SK-N-SH (cell line): ENCODE data around the gene PIEZO2. TPM values are rescaled to one million over a fixed set of nuclear protein-coding genes. Genes with fewer than 3 reads are reported as not detected.

Experiments
- CTCF ChIA-PET: fragments of 300-600, 350-600 bp; formaldehyde crosslinking; extraction: SDS; loops from one replicate; lab custom pipeline; 2021; lab: Yijun Ruan, JAX
- POLR2A ChIA-PET: fragments of 350-600 bp; sonication (Branson Sonifier 250); formaldehyde crosslinking; extraction: SDS; loops from one replicate; lab custom pipeline; 2020; ENCODE audit warnings: antibody characterized with exemption, inconsistent platforms; lab: Yijun Ruan, JAX
- DNase-seq: peaks from one replicate; pipeline ENCODE4 v3.0.0; 2012
- H2AFZ ChIP-seq: fragments of 200-600 bp; sonication (generic); 2 replicates; pipeline ENCODE4 v1.8.1; 2016; ENCODE audit warnings: antibody characterized with exemption, mild to moderate bottlenecking, low read depth
- H3F3A ChIP-seq: fragments of 200-600 bp; sonication (generic); replicated peaks from 2 replicates; pipeline ENCODE3; 2016; ENCODE audit warnings: antibody characterized with exemption, mild to moderate bottlenecking; ENCODE audit not compliant: insufficient read depth
- H3K27ac ChIP-seq, 2 experiments: fragments of 200-500 bp in 1 of 2; fragments of 200-600 bp in 1 of 2; sonication (Bioruptor generic) in 1 of 2; sonication (generic), shearing (Covaris generic) in 1 of 2; 2 replicates each; pipeline versions ENCODE4 v1.5.1 to v1.6.1; 2014 to 2016; ENCODE audit warnings: low read depth in 2 of 2, inconsistent platforms in 1 of 2, low read length in 1 of 2, mild to moderate bottlenecking in 1 of 2, mixed read lengths in 1 of 2
- H3K27me3 ChIP-seq: fragments of 200-600 bp; sonication (generic), shearing (Covaris generic); 2 replicates; pipeline ENCODE4 v1.6.1; 2016; ENCODE audit warnings: mixed run types; ENCODE audit not compliant: insufficient read depth
- H3K36me3 ChIP-seq, 2 experiments: fragments of 200-500 bp in 1 of 2; fragments of 200-600 bp in 1 of 2; sonication (Bioruptor generic) in 1 of 2; sonication (generic) in 1 of 2; replicated peaks in 1 of 2; 2 replicates each; pipeline versions ENCODE3 to v1.5.1; 2014 to 2016; ENCODE audit warnings: low read length in 1 of 2, mild to moderate bottlenecking in 1 of 2; ENCODE audit not compliant: insufficient read depth in 2 of 2, control insufficient read depth in 1 of 2
- H3K4me1 ChIP-seq, 2 experiments: fragments of 200-500 bp in 1 of 2; fragments of 200-600 bp in 1 of 2; sonication (Bioruptor generic) in 1 of 2; sonication (generic), shearing (Covaris generic) in 1 of 2; 2 replicates each; pipeline versions ENCODE4 v1.5.1 to v1.6.1; 2014 to 2016; ENCODE audit warnings: low read depth in 1 of 2, low read length in 1 of 2, mixed run types in 1 of 2; ENCODE audit not compliant: insufficient read depth in 2 of 2, control insufficient read depth in 1 of 2
- H3K4me2 ChIP-seq: fragments of 200-600 bp; sonication (generic), shearing (Covaris generic); 2 replicates; pipeline ENCODE4 v1.6.1; 2017; ENCODE audit warnings: mixed run types
- H3K4me3 ChIP-seq, 2 experiments: fragments of 200-500 bp in 1 of 2; fragments of 200-600 bp in 1 of 2; sonication (Bioruptor generic) in 1 of 2; sonication (generic), shearing (Covaris generic) in 1 of 2; 2 replicates each; pipeline versions ENCODE4 v1.5.1 to v1.8.1; 2014 to 2016; ENCODE audit warnings: low read depth in 2 of 2, inconsistent platforms in 1 of 2, low read length in 1 of 2, mild to moderate bottlenecking in 1 of 2, mixed read lengths in 1 of 2, moderate library complexity in 1 of 2
- H3K79me2 ChIP-seq: fragments of 200-600 bp; sonication (generic); 2 replicates; pipeline ENCODE4 v1.8.1; 2017; ENCODE audit warnings: mild to moderate bottlenecking; ENCODE audit not compliant: insufficient read depth
- H3K9ac ChIP-seq: fragments of 200-600 bp; sonication (generic); 2 replicates; pipeline ENCODE4 v1.6.1; 2017; ENCODE audit warnings: mixed run types
- H3K9me2 ChIP-seq: fragments of 200-600 bp; sonication (generic); 2 replicates; pipeline ENCODE4 v1.6.1; 2017; ENCODE audit warnings: mixed run types
- H3K9me3 ChIP-seq: fragments of 200-600 bp; sonication (generic); 2 replicates; pipeline ENCODE4 v1.6.1; 2017; ENCODE audit warnings: mixed run types, mild to moderate bottlenecking, moderate library complexity
- H4K20me1 ChIP-seq: fragments of 200-600 bp; sonication (generic); 2 replicates; pipeline ENCODE4 v1.6.1; 2017; ENCODE audit warnings: mild to moderate bottlenecking, mixed run types; ENCODE audit not compliant: insufficient read depth
- CHD2 ChIP-seq: fragments of 150-350 bp; IDR thresholded peaks from 2 replicates; pipeline ENCODE4 v1.6.1; 2018; ENCODE audit warnings: low read length; ENCODE audit not compliant: partially characterized antibody
- ELF1 ChIP-seq: IDR thresholded peaks from 2 replicates; pipeline ENCODE4 v1.4.0; 2012
- FOXM1 ChIP-seq: IDR thresholded peaks from 2 replicates; pipeline ENCODE4 v1.4.0; 2012; ENCODE audit warnings: low read depth, mild to moderate bottlenecking
- GABPA ChIP-seq: IDR thresholded peaks from 2 replicates; pipeline ENCODE4 v1.4.0; 2012; ENCODE audit warnings: low read depth, mild to moderate bottlenecking
- JUND ChIP-seq: IDR thresholded peaks from 2 replicates; pipeline ENCODE4 v1.4.0; 2012
- NFIC ChIP-seq: IDR thresholded peaks from 2 replicates; pipeline ENCODE4 v1.4.0; 2012; ENCODE audit warnings: borderline replicate concordance
- NRF1 ChIP-seq: IDR thresholded peaks from 2 replicates; pipeline ENCODE4 v1.6.1; 2012; ENCODE audit warnings: low read depth, mild to moderate bottlenecking, low read length
- POLR2AphosphoS5 ChIP-seq: IDR thresholded peaks from 2 replicates; pipeline ENCODE4 v1.6.1; 2012; ENCODE audit warnings: low read depth, low read length
- RAD21 ChIP-seq: IDR thresholded peaks from 2 replicates; pipeline ENCODE4 v1.6.1; 2012; ENCODE audit warnings: mild to moderate bottlenecking, low read length
- RFX5 ChIP-seq: IDR thresholded peaks from 2 replicates; pipeline ENCODE4 v1.6.1; 2012; ENCODE audit warnings: mild to moderate bottlenecking, improper control_type of control experiment, low read length
- RXRA ChIP-seq: IDR thresholded peaks from 2 replicates; pipeline ENCODE4 v1.4.0; 2012; ENCODE audit warnings: low read depth, mild to moderate bottlenecking, borderline replicate concordance
- SMC3 ChIP-seq: IDR thresholded peaks from 2 replicates; pipeline ENCODE4 v1.6.1; 2012; ENCODE audit warnings: low read depth, low read length, improper control_type of control experiment
- WGBS: methylation state at CpG from one replicate; pipeline ENCODE4 v1.1.6; 2017; ENCODE audit warnings: low lambda C conversion rate; 5-methylcytosine and 5-hydroxymethylcytosine counted together
- polyA plus RNA-seq, 3 experiments: library from polyadenylated mRNA; depleted of rRNA; stranded (reverse); fragments of >200 nt; gene quantifications; 2 replicates each; pipeline ENCODE4 v1.2.3, GENCODE V29; 2012
- TF ChIP-seq, protein P1 (sequence below): fragments of 150-350 bp; IDR thresholded peaks from 2 replicates; pipeline ENCODE4 v1.6.1; 2016; ENCODE audit warnings: mild to moderate bottlenecking, low read depth, low read length
- TF ChIP-seq, protein P2 (sequence below): fragments of 200-600 bp; sonication (generic); IDR thresholded peaks from 2 replicates; pipeline ENCODE4 v1.6.1; 2017; ENCODE audit warnings: antibody characterized with exemption, mild to moderate bottlenecking, moderate library complexity
- TF ChIP-seq, protein P3 (sequence below): IDR thresholded peaks from 2 replicates; pipeline ENCODE4 v1.4.0; 2012; ENCODE audit warnings: low read depth, borderline replicate concordance
- TF ChIP-seq, protein P4 (sequence below): IDR thresholded peaks from 2 replicates; pipeline ENCODE4 v1.4.0; 2012; ENCODE audit warnings: low read depth, borderline replicate concordance
- TF ChIP-seq, protein P5 (sequence below): IDR thresholded peaks from 2 replicates; pipeline ENCODE4; 2012

Gene PIEZO2
- polyA plus RNA-seq, 1 of the 3 experiments (the other 2 are of a cell fraction), result not detected

DNA sequence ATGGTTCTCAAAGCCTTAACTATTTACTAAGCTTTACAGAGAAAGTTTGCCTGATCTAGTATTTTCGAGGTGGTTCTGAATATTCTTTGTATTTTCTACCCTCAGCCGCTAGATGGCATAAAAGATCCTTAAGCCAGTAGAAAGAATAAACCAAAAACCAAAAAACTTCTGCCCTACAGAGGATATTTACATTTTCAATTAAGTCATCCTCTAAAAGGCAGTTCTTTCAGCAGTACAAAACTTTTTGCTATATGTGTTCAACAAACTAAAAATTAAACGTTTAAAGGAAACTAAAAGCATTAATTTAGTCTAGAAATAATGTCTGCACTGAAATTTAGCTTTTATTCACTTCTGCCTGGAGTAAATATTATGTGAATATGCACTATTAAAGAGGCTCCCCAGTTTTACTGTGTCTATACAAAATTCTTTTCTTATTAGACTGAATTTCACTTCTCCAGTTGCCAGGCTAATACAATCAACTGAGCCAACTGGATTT lies 297.5 kb downstream of the PIEZO2 start:
- H3K4me1 ChIP-seq, result no peaks in the 10 kb centered on the region
- no peaks in the 10 kb centered on the region for H3K9me2 ChIP-seq
- no peaks in the 10 kb centered on the region for H4K20me1 ChIP-seq
- no peaks in the 10 kb centered on the region for H3K36me3 ChIP-seq
- peak overlapping the region in 1 of 2 experiments; percentile 10; a peak in 1 of 4 replicates for H3K4me3 ChIP-seq
- H3K27me3 ChIP-seq, result peaks cover 24% of the 10 kb centered on the region
- H3K9me3 ChIP-seq, result no peaks in the 10 kb centered on the region
- TF ChIP-seq SMC3, result peak; percentile 61
- TF ChIP-seq, protein P1, sequence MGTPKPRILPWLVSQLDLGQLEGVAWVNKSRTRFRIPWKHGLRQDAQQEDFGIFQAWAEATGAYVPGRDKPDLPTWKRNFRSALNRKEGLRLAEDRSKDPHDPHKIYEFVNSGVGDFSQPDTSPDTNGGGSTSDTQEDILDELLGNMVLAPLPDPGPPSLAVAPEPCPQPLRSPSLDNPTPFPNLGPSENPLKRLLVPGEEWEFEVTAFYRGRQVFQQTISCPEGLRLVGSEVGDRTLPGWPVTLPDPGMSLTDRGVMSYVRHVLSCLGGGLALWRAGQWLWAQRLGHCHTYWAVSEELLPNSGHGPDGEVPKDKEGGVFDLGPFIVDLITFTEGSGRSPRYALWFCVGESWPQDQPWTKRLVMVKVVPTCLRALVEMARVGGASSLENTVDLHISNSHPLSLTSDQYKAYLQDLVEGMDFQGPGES, result no peak
- TF ChIP-seq NFIC, result no peak
- TF ChIP-seq RAD21, result peak; percentile 81
- TF ChIP-seq, protein P2, sequence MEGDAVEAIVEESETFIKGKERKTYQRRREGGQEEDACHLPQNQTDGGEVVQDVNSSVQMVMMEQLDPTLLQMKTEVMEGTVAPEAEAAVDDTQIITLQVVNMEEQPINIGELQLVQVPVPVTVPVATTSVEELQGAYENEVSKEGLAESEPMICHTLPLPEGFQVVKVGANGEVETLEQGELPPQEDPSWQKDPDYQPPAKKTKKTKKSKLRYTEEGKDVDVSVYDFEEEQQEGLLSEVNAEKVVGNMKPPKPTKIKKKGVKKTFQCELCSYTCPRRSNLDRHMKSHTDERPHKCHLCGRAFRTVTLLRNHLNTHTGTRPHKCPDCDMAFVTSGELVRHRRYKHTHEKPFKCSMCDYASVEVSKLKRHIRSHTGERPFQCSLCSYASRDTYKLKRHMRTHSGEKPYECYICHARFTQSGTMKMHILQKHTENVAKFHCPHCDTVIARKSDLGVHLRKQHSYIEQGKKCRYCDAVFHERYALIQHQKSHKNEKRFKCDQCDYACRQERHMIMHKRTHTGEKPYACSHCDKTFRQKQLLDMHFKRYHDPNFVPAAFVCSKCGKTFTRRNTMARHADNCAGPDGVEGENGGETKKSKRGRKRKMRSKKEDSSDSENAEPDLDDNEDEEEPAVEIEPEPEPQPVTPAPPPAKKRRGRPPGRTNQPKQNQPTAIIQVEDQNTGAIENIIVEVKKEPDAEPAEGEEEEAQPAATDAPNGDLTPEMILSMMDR, result peak; percentile 87
- ChIA-PET POLR2A (no interaction called here), CTCF (interaction anchor here (0.7 to 2.8 kb wide), 23 partner anchors 8 to 718 kb away, joined by 3 to 19 read pairs (median 4); no protein-coding TSS in a partner anchor)
- no peaks in the 10 kb centered on the region for H3K79me2 ChIP-seq
- peak; percentile 29 for DNase-seq
- H2AFZ ChIP-seq, result no peak overlapping the region
- H3K27ac ChIP-seq, result no peak overlapping the region
- no peak overlapping the region for H3K9ac ChIP-seq
- WGBS, result 1% methylated on average over 3 of the region's 3 CpGs
- H3K4me2 ChIP-seq, result no peak overlapping the region
- H3F3A ChIP-seq, result no peaks in the 10 kb centered on the region

DNA sequence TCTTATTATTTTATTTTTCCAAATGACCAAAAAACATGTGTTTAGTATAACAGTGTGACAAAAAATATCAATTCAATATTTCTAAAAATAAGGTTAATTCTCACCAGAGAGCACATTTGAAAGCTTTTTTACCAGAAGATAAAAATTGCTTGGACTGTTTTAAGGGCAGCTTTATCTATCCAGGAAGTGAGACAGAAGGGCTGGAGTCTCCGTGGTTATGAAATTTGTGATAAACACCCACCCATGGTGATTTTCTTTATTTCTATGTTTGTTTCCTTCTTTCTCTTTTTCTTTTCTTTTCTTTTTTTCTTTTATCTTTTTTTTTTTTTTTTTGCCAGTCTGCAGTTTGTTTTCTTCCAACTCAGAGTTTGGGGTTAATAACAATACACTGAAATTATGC lies 298.5 kb downstream of the PIEZO2 start:
- ChIA-PET CTCF (interaction anchor here (0.7 to 2.8 kb wide), 16 partner anchors 11 to 703 kb away, joined by 3 to 19 read pairs (median 4); no protein-coding TSS in a partner anchor), POLR2A (no interaction called here)
- Histone ChIP-seq H3K9me2 (no peaks in the 10 kb centered on the region), H3K9ac (no peak overlapping the region), H3K9me3 (no peaks in the 10 kb centered on the region), H3K4me3 (no peak overlapping the region), H4K20me1 (no peaks in the 10 kb centered on the region), H3K27ac (no peak overlapping the region), H3K79me2 (no peaks in the 10 kb centered on the region), H3K36me3 (no peaks in the 10 kb centered on the region), H3F3A (no peaks in the 10 kb centered on the region), H3K4me2 (no peak overlapping the region), H2AFZ (no peak overlapping the region), H3K27me3 (peaks cover 22% of the 10 kb centered on the region), H3K4me1 (no peaks in the 10 kb centered on the region)
- no peak for DNase-seq
- TF ChIP-seq RXRA (no peak), RFX5 (no peak), RAD21 (no peak), GABPA (no peak), FOXM1 (no peak), POLR2AphosphoS5 (no peak), ELF1 (no peak), CHD2 (no peak), NRF1 (no peak), JUND (no peak), SMC3 (no peak)
- TF ChIP-seq, protein P2, result no peak
- TF ChIP-seq, protein P3, sequence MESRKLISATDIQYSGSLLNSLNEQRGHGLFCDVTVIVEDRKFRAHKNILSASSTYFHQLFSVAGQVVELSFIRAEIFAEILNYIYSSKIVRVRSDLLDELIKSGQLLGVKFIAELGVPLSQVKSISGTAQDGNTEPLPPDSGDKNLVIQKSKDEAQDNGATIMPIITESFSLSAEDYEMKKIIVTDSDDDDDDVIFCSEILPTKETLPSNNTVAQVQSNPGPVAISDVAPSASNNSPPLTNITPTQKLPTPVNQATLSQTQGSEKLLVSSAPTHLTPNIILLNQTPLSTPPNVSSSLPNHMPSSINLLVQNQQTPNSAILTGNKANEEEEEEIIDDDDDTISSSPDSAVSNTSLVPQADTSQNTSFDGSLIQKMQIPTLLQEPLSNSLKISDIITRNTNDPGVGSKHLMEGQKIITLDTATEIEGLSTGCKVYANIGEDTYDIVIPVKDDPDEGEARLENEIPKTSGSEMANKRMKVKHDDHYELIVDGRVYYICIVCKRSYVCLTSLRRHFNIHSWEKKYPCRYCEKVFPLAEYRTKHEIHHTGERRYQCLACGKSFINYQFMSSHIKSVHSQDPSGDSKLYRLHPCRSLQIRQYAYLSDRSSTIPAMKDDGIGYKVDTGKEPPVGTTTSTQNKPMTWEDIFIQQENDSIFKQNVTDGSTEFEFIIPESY, result no peak
- TF ChIP-seq, protein P4, sequence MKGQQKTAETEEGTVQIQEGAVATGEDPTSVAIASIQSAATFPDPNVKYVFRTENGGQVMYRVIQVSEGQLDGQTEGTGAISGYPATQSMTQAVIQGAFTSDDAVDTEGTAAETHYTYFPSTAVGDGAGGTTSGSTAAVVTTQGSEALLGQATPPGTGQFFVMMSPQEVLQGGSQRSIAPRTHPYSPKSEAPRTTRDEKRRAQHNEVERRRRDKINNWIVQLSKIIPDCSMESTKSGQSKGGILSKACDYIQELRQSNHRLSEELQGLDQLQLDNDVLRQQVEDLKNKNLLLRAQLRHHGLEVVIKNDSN, result no peak
- TF ChIP-seq, protein P5, sequence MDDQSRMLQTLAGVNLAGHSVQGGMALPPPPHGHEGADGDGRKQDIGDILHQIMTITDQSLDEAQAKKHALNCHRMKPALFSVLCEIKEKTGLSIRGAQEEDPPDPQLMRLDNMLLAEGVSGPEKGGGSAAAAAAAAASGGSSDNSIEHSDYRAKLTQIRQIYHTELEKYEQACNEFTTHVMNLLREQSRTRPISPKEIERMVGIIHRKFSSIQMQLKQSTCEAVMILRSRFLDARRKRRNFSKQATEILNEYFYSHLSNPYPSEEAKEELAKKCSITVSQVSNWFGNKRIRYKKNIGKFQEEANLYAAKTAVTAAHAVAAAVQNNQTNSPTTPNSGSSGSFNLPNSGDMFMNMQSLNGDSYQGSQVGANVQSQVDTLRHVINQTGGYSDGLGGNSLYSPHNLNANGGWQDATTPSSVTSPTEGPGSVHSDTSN, result no peak
- TF ChIP-seq, protein P1, result no peak
- WGBS, result 4% methylated on average over 1 of the region's 1 CpG
